AG04450 (cell line): ENCODE data around the gene PPIG. TPM values are rescaled to one million over a fixed set of nuclear protein-coding genes. Genes with fewer than 3 reads are reported as not detected.

Experiments
- CTCF ChIA-PET: fragments of 300-600, 350-600 bp; formaldehyde crosslinking; extraction: SDS; loops from one replicate; lab custom pipeline; 2022; ENCODE audit warnings: antibody characterized with exemption, inconsistent platforms; lab: Charles Lee
- POLR2A ChIA-PET: fragments of 350-600 bp; formaldehyde crosslinking; extraction: SDS; loops from one replicate; lab custom pipeline; 2021; ENCODE audit warnings: antibody characterized with exemption, inconsistent platforms; lab: Yijun Ruan, JAX
- DNase-seq: peaks from one replicate; pipeline ENCODE4 v3.0.0-alpha.2; 2011; ENCODE audit warnings: low read depth, low spot score
- H3K27ac ChIP-seq: one replicate; pipeline ENCODE4 v1.5.1; 2012; ENCODE audit warnings: low read depth, low read length, control low read depth
- H3K27me3 ChIP-seq: one replicate; pipeline ENCODE4 v1.6.0; 2012; ENCODE audit warnings: low read length; ENCODE audit not compliant: control insufficient read depth, insufficient read depth
- H3K4me3 ChIP-seq: 2 replicates; pipeline ENCODE4 v1.5.1; 2011; ENCODE audit warnings: mild to moderate bottlenecking, low read depth, low read length, control low read depth
- H3K9me3 ChIP-seq: 2 replicates; pipeline ENCODE4 v1.5.1; 2012; ENCODE audit warnings: low read length; ENCODE audit not compliant: control insufficient read depth, insufficient read depth
- CTCF ChIP-seq: IDR thresholded peaks from 2 replicates; pipeline ENCODE4 v1.5.1; 2011; ENCODE audit warnings: low read depth, low read length, control low read depth, inconsistent platforms
- polyA plus RNA-seq: library from polyadenylated mRNA; depleted of rRNA; stranded (reverse); fragments of >200 nt; gene quantifications from 2 replicates; pipeline ENCODE4 v1.2.3, GENCODE V29; 2011

The PPIG gene
- polyA plus RNA-seq, 1 experiment: 47.1 TPM

DNA sequence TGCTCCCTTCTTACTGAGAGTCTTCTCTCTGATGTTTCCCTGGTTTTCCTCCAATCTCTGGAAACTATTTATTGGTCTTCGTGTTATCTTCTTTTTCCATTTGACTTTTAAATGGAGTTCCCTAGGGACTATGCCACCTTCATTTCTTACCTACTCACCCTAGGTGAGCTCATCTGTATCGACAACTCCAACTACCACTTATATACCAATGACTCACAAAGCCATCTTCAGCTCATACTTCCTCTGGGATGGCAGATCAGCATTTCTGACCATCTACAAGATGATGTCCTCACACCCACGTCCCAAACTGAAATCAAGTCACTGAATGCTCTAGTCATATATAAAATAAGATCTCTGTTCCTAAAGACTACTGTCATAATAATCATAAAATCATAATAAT, 69.5 kb downstream of the PPIG start:
- H3K27ac ChIP-seq: no peak overlapping the region
- no peak for DNase-seq
- no peak for TF ChIP-seq CTCF
- POLR2A ChIA-PET: no interaction called here
- H3K4me3 ChIP-seq: no peak overlapping the region
- no peaks in the 10 kb centered on the region for H3K27me3 ChIP-seq
- CTCF ChIA-PET: no interaction called here
- no peaks in the 10 kb centered on the region for H3K9me3 ChIP-seq

GRCh38 chr2:169656164-169656563, 72.0 kb downstream of the PPIG start:
- DNase-seq: no peak
- CTCF ChIA-PET: no interaction called here

DNA sequence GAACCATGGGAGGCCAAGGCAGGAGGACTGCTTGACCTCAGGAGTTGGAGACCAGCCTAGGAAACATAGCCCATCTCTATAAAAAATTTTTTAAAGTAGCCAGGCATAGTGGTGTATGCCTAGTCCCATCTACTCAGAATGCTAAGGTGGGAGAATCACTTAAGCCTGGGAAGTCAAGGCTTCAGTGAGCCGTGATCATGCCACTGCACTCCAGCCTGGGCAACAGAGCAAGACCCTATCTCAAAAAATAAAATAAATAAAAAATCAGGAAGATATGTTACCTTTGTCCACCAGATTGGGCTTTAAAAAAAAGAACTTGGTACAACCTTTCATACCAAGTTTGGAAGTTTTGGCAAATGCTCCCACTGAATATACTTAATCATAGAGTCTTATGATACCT, 74.7 kb downstream of the PPIG start:
- CTCF ChIA-PET: no interaction called here
- H3K27me3 ChIP-seq: peaks cover 3% of the 10 kb centered on the region
- H3K9me3 ChIP-seq: no peaks in the 10 kb centered on the region
- POLR2A ChIA-PET: no interaction called here
- TF ChIP-seq CTCF: no peak
- no peak for DNase-seq
- H3K4me3 ChIP-seq: no peak overlapping the region
- no peak overlapping the region for H3K27ac ChIP-seq

More at GRCh38 chr2:169656164-169656563, 72.0 kb downstream of the PPIG start:
- TF ChIP-seq CTCF: no peak
- Histone ChIP-seq H3K27ac (no peak overlapping the region), H3K9me3 (no peaks in the 10 kb centered on the region), H3K27me3 (peaks cover under 1% of the 10 kb centered on the region), H3K4me3 (no peak overlapping the region)
- POLR2A ChIA-PET: interaction anchor here (0.6 kb wide), 1 partner anchor 12 kb away, joined by 3 read pairs; no protein-coding TSS in a partner anchor

DNA sequence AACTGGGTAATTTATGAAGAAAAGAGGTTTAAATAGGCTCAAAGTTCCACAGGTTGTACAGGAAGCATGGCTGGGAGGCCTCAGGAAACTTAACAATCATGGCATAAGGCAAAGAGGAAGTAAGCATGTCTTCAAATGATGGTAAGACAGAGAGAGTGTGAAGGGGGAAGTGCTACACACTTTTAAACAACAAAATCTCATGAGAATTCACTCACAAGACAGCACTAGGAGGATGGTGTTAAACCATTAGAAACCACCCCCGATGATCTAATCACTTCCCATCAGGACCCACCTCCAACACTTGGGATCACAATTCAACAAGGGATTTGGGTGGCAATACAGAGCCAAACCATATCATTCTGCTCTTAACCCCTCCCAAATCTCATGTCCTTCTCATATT, 75.2 kb downstream of the PPIG start:
- Histone ChIP-seq H3K4me3 (no peak overlapping the region), H3K27ac (no peak overlapping the region), H3K9me3 (no peaks in the 10 kb centered on the region), H3K27me3 (peaks cover 3% of the 10 kb centered on the region)
- ChIA-PET CTCF (no interaction called here), POLR2A (no interaction called here)
- DNase-seq: no peak
- no peak for TF ChIP-seq CTCF

- no peak for DNase-seq
- Histone ChIP-seq H3K27ac (no peak overlapping the region), H3K9me3 (no peaks in the 10 kb centered on the region), H3K27me3 (peaks cover 3% of the 10 kb centered on the region), H3K4me3 (no peak overlapping the region)
- ChIA-PET CTCF (no interaction called here), POLR2A (no interaction called here)
- no peak for TF ChIP-seq CTCF
These were observed 77.1 kb downstream of the PPIG start for GRCh38 chr2:169661265-169661664.
